Mesendoderm (in vitro differentiated cells): ENCODE results near the gene APLF.
"Not testable (repeated sequence)": the region's sequence is repeated elsewhere in the genome, so short reads cannot be mapped to it uniquely, and the experiment has no call there.

Experiments used
- DNase-seq: peaks from one replicate; pipeline ENCODE4 v3.0.0; 2013
- H2AK5ac ChIP-seq: 2 replicates; pipeline ENCODE4 v1.6.1; 2013; ENCODE audit warnings: low read length, inconsistent platforms
- H2BK120ac ChIP-seq: 2 replicates; pipeline ENCODE4 v1.6.1; 2013; ENCODE audit warnings: low read depth, mild to moderate bottlenecking, low read length, moderate library complexity, mixed read lengths
- H2BK15ac ChIP-seq: replicated peaks from 2 replicates; pipeline ENCODE4 v1.6.1; 2013; ENCODE audit warnings: low read depth, mild to moderate bottlenecking, moderate library complexity
- H2BK5ac ChIP-seq: 2 replicates; pipeline ENCODE4 v1.6.1; 2013; ENCODE audit warnings: low read length, inconsistent platforms
- H3K18ac ChIP-seq: 2 replicates; pipeline ENCODE4 v1.6.1; 2013; ENCODE audit warnings: mild to moderate bottlenecking, low read length, mixed read lengths
- H3K23ac ChIP-seq: one replicate; pipeline ENCODE4 v1.6.1; 2013; ENCODE audit warnings: low read length
- H3K27ac ChIP-seq: 2 replicates; pipeline ENCODE4 v1.5.1; 2013; ENCODE audit warnings: low read depth, mild to moderate bottlenecking, inconsistent platforms, low read length, moderate library complexity
- H3K27me3 ChIP-seq: 2 replicates; pipeline ENCODE4 v1.6.1; 2013; ENCODE audit warnings: low read length, control low read depth, mild to moderate bottlenecking, inconsistent platforms; ENCODE audit not compliant: insufficient read depth, poor library complexity
- H3K36me3 ChIP-seq: 2 replicates; pipeline ENCODE4 v1.6.1; 2013; ENCODE audit warnings: low read length, inconsistent platforms; ENCODE audit not compliant: control insufficient read depth, insufficient read depth
- H3K4ac ChIP-seq: one replicate; pipeline ENCODE4 v1.6.1; 2013; ENCODE audit warnings: low read depth, mild to moderate bottlenecking, low read length, moderate library complexity
- H3K4me1 ChIP-seq: 2 replicates; pipeline ENCODE4 v1.6.1; 2013; ENCODE audit warnings: low read depth, low read length, inconsistent platforms; ENCODE audit not compliant: control insufficient read depth
- H3K4me2 ChIP-seq: 2 replicates; pipeline ENCODE4 v1.6.1; 2013; ENCODE audit warnings: low read length
- H3K4me3 ChIP-seq: 2 replicates; pipeline ENCODE4 v1.5.1; 2013; ENCODE audit warnings: mild to moderate bottlenecking, low read length
- H3K56ac ChIP-seq: one replicate; pipeline ENCODE4 v1.6.1; 2013; ENCODE audit warnings: low read length
- H3K79me1 ChIP-seq: 2 replicates; pipeline ENCODE4 v1.6.1; 2013; ENCODE audit warnings: low read length, inconsistent platforms
- H3K79me2 ChIP-seq: 2 replicates; pipeline ENCODE4 v1.6.1; 2013; ENCODE audit warnings: mild to moderate bottlenecking, low read length; ENCODE audit not compliant: control insufficient read depth, insufficient read depth
- H3K9ac ChIP-seq: 2 replicates; pipeline ENCODE4 v1.6.1; 2013; ENCODE audit warnings: low read length, inconsistent platforms
- H4K5ac ChIP-seq: one replicate; pipeline ENCODE4 v1.6.1; 2013; ENCODE audit warnings: low read length
- H4K8ac ChIP-seq: one replicate; pipeline ENCODE4 v1.6.1; 2013; ENCODE audit warnings: low read depth, mild to moderate bottlenecking, control low read depth, low read length, moderate library complexity
- WGBS: extraction: QIAGEN DNeasy Blood & Tissue Kit; methylation state at CpG from one replicate; pipeline ENCODE4 v1.1.7; 2013; ENCODE audit warnings: low lambda C conversion rate, missing lambda C conversion rate; ENCODE audit not compliant: insufficient coverage; ENCODE audit errors: extremely low coverage; 5-methylcytosine and 5-hydroxymethylcytosine counted together

APLF gene

DNA sequence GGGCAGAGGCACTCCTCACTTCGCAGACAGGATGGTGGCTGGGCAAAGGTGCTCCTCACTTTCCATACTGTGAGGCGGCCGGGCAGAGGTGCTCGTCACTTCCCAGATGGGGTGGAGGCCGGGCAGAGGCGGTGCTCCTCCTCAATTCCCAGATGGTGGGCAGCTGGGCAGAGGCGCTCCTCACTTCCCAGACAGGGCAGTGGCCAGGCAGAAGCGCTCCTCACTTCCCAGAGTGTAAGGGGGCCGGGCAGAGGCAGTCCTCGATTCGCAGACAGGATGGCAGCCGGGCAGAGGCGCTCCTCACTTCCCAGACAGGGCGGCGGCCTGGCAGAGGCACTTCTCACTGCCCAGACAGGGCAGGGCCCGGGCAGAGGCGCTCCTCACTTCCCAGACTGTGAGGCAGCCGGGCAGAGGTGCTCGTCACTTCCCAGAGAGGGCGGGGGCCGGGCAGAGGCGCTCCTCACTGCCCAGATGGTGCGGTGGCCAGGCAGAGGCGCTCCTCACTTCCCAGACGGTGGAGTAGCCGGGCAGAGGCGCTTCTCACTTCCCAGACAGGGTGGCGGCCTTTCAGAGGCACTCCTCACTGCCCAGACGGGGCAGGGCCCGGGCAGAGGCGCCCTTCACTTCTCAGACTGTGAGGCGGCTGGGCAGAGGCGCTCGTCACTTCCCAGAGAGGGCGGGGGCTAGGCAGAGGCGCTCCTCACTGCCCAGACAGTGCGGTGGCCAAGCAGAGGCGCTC lies 60.1 kb downstream of the APLF start:
- not testable (repeated sequence) for H4K5ac ChIP-seq, H3K79me1 ChIP-seq, H3K4me3 ChIP-seq, H2BK120ac ChIP-seq, H3K4ac ChIP-seq, H3K4me1 ChIP-seq, H2BK15ac ChIP-seq, H3K23ac ChIP-seq, H3K27ac ChIP-seq, H2BK5ac ChIP-seq, H3K56ac ChIP-seq, H3K9ac ChIP-seq, H4K8ac ChIP-seq, H3K27me3 ChIP-seq, H3K36me3 ChIP-seq, H3K4me2 ChIP-seq, H3K18ac ChIP-seq, H2AK5ac ChIP-seq, DNase-seq, H3K79me2 ChIP-seq
- no CpG with 5 or more reads among the region's 38 CpGs for WGBS

DNA sequence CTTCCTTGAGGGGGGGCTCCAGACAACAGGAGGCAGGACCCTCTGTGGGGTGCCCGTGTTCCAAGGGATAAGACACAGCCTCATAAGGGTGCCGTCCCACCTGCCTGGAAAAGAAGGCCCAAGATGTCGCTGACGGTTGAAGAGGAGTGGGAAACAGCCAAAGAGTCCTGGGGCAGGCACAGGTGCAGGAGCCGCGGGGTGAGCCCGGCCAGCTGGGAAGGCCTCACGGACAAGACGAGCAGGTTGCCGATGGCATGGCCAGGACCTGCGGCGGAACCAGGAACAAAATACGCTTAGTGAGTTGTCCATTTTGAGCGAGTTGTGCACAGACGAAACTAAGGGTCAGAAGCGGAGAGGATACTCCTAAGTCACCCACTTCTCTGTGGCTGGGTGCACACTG lies 61.8 kb downstream of the APLF start:
- not testable (repeated sequence) for H3K4ac ChIP-seq, H3K79me1 ChIP-seq, H3K27ac ChIP-seq, H2BK5ac ChIP-seq, H3K18ac ChIP-seq, H3K23ac ChIP-seq, H3K27me3 ChIP-seq, H3K79me2 ChIP-seq, H3K56ac ChIP-seq, H3K4me2 ChIP-seq, H4K5ac ChIP-seq, H3K4me1 ChIP-seq, H3K36me3 ChIP-seq, H3K4me3 ChIP-seq, H2AK5ac ChIP-seq, H3K9ac ChIP-seq, H4K8ac ChIP-seq, DNase-seq, H2BK120ac ChIP-seq, H2BK15ac ChIP-seq
- no CpG with 5 or more reads among the region's 16 CpGs for WGBS

DNA sequence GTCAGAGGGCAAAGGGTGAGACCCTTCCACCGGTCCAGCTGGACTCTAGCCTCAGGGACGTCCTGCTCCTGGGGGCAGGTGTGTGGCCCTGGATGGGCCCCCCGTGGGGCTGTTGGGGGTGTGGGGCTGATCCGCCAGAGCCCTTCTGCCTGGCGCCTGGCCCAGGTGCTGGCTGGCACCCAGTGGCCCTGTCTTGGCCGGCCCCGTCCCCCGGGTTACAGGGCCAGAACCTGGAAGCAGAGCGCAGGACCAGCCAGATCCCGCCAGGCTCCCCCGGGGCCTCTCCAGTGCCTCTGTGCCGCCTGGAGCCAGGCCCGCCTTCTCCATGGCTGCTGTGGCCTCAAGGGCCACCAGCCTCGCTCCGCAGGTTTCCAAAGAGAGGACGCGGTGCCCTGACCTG lies 62.3 kb downstream of the APLF start:
- not testable (repeated sequence) for H3K36me3 ChIP-seq, H3K9ac ChIP-seq, H4K8ac ChIP-seq, H3K56ac ChIP-seq, H4K5ac ChIP-seq, H2BK120ac ChIP-seq, H3K4me3 ChIP-seq, H3K18ac ChIP-seq, H2BK5ac ChIP-seq, H3K4ac ChIP-seq, H2BK15ac ChIP-seq, H3K4me2 ChIP-seq, H3K4me1 ChIP-seq, H3K27me3 ChIP-seq, H2AK5ac ChIP-seq, H3K79me2 ChIP-seq, H3K23ac ChIP-seq, DNase-seq, H3K27ac ChIP-seq, H3K79me1 ChIP-seq
- WGBS = no CpG with 5 or more reads among the region's 17 CpGs

DNA sequence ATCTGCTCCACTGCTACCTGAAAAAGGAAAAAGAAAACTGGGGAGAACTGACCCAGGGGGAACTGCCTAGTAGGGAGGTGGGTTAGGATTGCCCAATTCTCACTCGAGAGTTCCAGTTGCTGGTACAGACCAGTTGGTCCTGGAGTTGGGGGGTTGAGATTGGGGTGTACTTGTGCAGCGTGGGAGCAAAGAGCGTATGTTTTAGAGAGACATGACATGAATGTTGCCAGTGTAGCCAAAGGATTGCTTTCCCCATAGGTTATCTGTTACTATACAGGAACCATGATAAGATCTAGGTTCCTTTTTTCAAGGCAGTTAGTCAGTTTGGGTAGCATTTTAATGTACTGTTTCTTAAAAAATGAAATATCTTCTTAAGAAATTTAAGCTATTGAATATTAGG lies 68.6 kb downstream of the APLF start:
- Histone ChIP-seq H3K4me3 (no peak overlapping the region), H4K5ac (no peak overlapping the region), H2BK15ac (no peak overlapping the region), H3K4ac (no peak overlapping the region), H4K8ac (no peak overlapping the region), H3K23ac (no peak overlapping the region), H3K4me2 (no peak overlapping the region), H3K4me1 (no peaks in the 10 kb centered on the region), H3K18ac (no peak overlapping the region), H2BK120ac (no peak overlapping the region), H3K27me3 (no peaks in the 10 kb centered on the region), H3K9ac (no peak overlapping the region), H3K79me2 (no peaks in the 10 kb centered on the region), H3K27ac (no peak overlapping the region), H3K56ac (no peak overlapping the region), H2BK5ac (no peak overlapping the region), H3K79me1 (no peaks in the 10 kb centered on the region), H3K36me3 (no peaks in the 10 kb centered on the region), H2AK5ac (no peak overlapping the region)
- no CpG with 5 or more reads among the region's 3 CpGs for WGBS
- DNase-seq = no peak

DNA sequence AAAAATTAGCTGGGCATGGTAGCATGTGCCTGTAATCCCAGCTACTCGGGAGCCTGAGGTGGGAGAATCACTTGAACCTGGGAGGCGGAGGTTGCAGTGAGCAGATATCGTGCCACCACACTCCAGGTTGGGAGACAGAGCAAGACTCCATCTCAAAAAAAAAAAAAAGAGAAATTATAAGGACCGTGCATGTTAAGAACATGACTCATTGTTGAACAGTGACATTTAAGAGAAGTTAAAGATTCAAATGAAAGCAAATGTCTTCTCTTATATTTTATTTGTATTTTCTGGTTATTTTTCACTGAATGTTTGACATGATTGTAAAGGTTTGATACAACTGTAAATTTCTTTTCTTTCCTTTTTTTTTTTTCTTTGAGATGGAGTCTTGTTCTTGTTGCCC lies 69.6 kb downstream of the APLF start:
- Histone ChIP-seq H4K8ac (no peak overlapping the region), H3K4me1 (no peaks in the 10 kb centered on the region), H3K36me3 (no peaks in the 10 kb centered on the region), H3K9ac (no peak overlapping the region), H4K5ac (no peak overlapping the region), H3K79me1 (no peaks in the 10 kb centered on the region), H2BK120ac (no peak overlapping the region), H2BK15ac (no peak overlapping the region), H3K27me3 (no peaks in the 10 kb centered on the region), H3K27ac (no peak overlapping the region), H3K4ac (no peak overlapping the region), H3K18ac (no peak overlapping the region), H3K23ac (no peak overlapping the region), H3K79me2 (no peaks in the 10 kb centered on the region), H3K4me3 (no peak overlapping the region), H2AK5ac (no peak overlapping the region), H3K4me2 (no peak overlapping the region), H3K56ac (no peak overlapping the region), H2BK5ac (no peak overlapping the region)
- no CpG with 5 or more reads among the region's 4 CpGs for WGBS
- no peak for DNase-seq

DNA sequence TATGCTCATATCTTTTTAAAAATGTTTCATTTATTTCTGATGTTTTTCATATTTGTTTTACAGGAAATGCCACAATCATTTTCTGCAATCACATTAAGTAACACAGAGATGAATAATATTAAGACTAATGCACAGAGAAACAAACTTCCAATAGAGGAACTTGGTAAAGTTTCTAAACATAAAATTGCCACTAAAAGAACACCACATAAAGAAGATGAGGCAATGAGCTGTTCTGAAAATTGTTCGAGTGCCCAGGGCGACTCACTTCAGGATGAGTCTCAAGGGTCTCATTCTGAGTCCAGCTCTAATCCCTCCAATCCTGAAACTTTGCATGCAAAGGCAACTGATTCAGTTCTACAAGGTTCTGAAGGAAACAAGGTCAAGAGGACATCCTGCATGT lies 70.4 kb downstream of the APLF start:
- H4K5ac ChIP-seq = no peak overlapping the region
- no peak overlapping the region for H4K8ac ChIP-seq
- H3K56ac ChIP-seq = no peak overlapping the region
- H2AK5ac ChIP-seq = no peak overlapping the region
- no peak overlapping the region for H2BK15ac ChIP-seq
- H3K4me1 ChIP-seq = no peaks in the 10 kb centered on the region
- no peak overlapping the region for H2BK120ac ChIP-seq
- no peak overlapping the region for H3K4me3 ChIP-seq
- no peaks in the 10 kb centered on the region for H3K36me3 ChIP-seq
- no peaks in the 10 kb centered on the region for H3K79me1 ChIP-seq
- H3K23ac ChIP-seq = no peak overlapping the region
- H3K79me2 ChIP-seq = no peaks in the 10 kb centered on the region
- no peak overlapping the region for H3K27ac ChIP-seq
- DNase-seq = no peak
- H3K4me2 ChIP-seq = no peak overlapping the region
- H3K9ac ChIP-seq = no peak overlapping the region
- no CpG with 5 or more reads among the region's 2 CpGs for WGBS
- H3K4ac ChIP-seq = no peak overlapping the region
- no peak overlapping the region for H2BK5ac ChIP-seq
- no peak overlapping the region for H3K18ac ChIP-seq
- H3K27me3 ChIP-seq = no peaks in the 10 kb centered on the region
